ENCODE results near the gene GCSAML.

- TF ChIP-seq CTCF (IDR thresholded peaks at IDR 0.05) (no peak), POLR2A (IDR thresholded peaks at IDR 0.05) (no peak)
These were observed 65.7 kb downstream of the GCSAML start for GRCh38 chr1:247614625-247615024.

Data from uterus (tissue), 2 donors.